Natural killer cell (primary cell): ENCODE results near the gene MYOF. TPM values are rescaled to one million over a fixed set of nuclear protein-coding genes. Genes with fewer than 3 reads are reported as not detected.

Experiments
- ATAC-seq, 3 donors: fragments of 150-1000 bp in 2 of 3; fragments of 200-7000 bp in 1 of 3; cut with Tn5 transposase; 1 replicate in 1 of 3; 2 replicates in 2 of 3; pipeline ENCODE4 v1.10.0; 2021; ENCODE audit warnings: mild to moderate bottlenecking in 2 of 3, moderate library complexity in 2 of 3
- DNase-seq, 2 donors: peaks; one replicate each; pipeline versions ENCODE4 v3.0.0 to v3.0.0-alpha.2; 2013 to 2021; ENCODE audit warnings: mixed read lengths in 1 of 2
- H3K27ac ChIP-seq: one replicate; pipeline ENCODE4 v1.5.1; 2013; ENCODE audit warnings: mild to moderate bottlenecking, low read length
- H3K27me3 ChIP-seq: one replicate; pipeline ENCODE4 v1.6.1; 2013; ENCODE audit warnings: low read length; ENCODE audit not compliant: control insufficient read depth, insufficient read depth
- H3K36me3 ChIP-seq: one replicate; pipeline ENCODE4 v1.6.1; 2013; ENCODE audit warnings: low read length; ENCODE audit not compliant: control insufficient read depth, insufficient read depth
- H3K4me1 ChIP-seq: one replicate; pipeline ENCODE4 v1.6.1; 2013; ENCODE audit warnings: low read length; ENCODE audit not compliant: control insufficient read depth, insufficient read depth
- H3K4me3 ChIP-seq: one replicate; pipeline ENCODE4 v1.5.1; 2013; ENCODE audit warnings: low read length
- H3K9me3 ChIP-seq: one replicate; pipeline ENCODE4 v1.6.1; 2013; ENCODE audit warnings: low read length; ENCODE audit not compliant: control insufficient read depth, insufficient read depth
- H3K27ac Mint-ChIP-seq, 2 donors: one replicate each; pipeline ENCODE4 v1.8.0; 2022; ENCODE audit warnings: mild to moderate bottlenecking in 2 of 2, mixed read lengths in 2 of 2, moderate library complexity in 1 of 2
- H3K27me3 Mint-ChIP-seq, 2 donors: one replicate each; pipeline ENCODE4 v1.8.0; 2022; ENCODE audit warnings: low read depth in 2 of 2, mixed read lengths in 2 of 2
- H3K36me3 Mint-ChIP-seq: one replicate; pipeline ENCODE4 v1.8.0; 2022; ENCODE audit warnings: mixed read lengths
- H3K4me1 Mint-ChIP-seq, 2 donors: one replicate each; pipeline ENCODE4 v1.8.0; 2022; ENCODE audit warnings: mixed read lengths in 2 of 2
- H3K4me3 Mint-ChIP-seq: one replicate; pipeline ENCODE4 v1.8.0; 2022; ENCODE audit warnings: mild to moderate bottlenecking, moderate library complexity, mixed read lengths
- H3K9me3 Mint-ChIP-seq, 2 donors: one replicate each; pipeline ENCODE4 v1.8.0; 2022; ENCODE audit warnings: mixed read lengths in 2 of 2
- CTCF ChIP-seq: fragments of 200-600 bp; IDR thresholded peaks from one replicate; pipeline ENCODE4 v1.8.0; 2022; ENCODE audit warnings: antibody characterized with exemption
- WGBS: methylation state at CpG from one replicate; pipeline ENCODE4 v1.1.7; 2013; ENCODE audit warnings: missing lambda C conversion rate; ENCODE audit not compliant: insufficient coverage; 5-methylcytosine and 5-hydroxymethylcytosine counted together
- intact Hi-C: fragments of 100-400 bp; cut with micrococcal nuclease; formaldehyde crosslinking; loops from one replicate; pipeline ENCODE4 v1.14.2; 2022
- total RNA-seq, 4 donors: library from RNA; stranded (reverse); fragments of 120-200 nt in 1 of 4; gene quantifications; one replicate each; pipeline versions ENCODE4 v1.2.3 to v1.2.4, GENCODE V29; 2013 to 2022

Gene MYOF
- total RNA-seq, 3 donors from 2014 or later (not counting 1 experiment from before 2014, with no cell fraction given) = 2.0 to 9.7 (median 2.9) TPM

GRCh38 chr10:93512565-93512964, 30.4 kb upstream of the MYOF start:
- Histone ChIP-seq H3K9me3 (no peaks in the 10 kb centered on the region), H3K27me3 (no peaks in the 10 kb centered on the region), H3K27ac (no peak overlapping the region), H3K4me1 (no peaks in the 10 kb centered on the region), H3K36me3 (no peaks in the 10 kb centered on the region), H3K4me3 (no peak overlapping the region)
- 100% methylated on average over 1 of the region's 1 CpG for WGBS
- no peak for TF ChIP-seq CTCF
- no peaks in the 10 kb centered on the region for H3K27me3 Mint-ChIP-seq
- H3K36me3 Mint-ChIP-seq = no peaks in the 10 kb centered on the region
- H3K9me3 Mint-ChIP-seq = no peaks in the 10 kb centered on the region
- no peak overlapping the region for H3K27ac Mint-ChIP-seq
- ATAC-seq (no peak), DNase-seq (no peak)
- H3K4me3 Mint-ChIP-seq = no peak overlapping the region
- intact Hi-C loops = loop anchor here (5.0 kb wide), 1 partner anchor 430 kb away; no protein-coding TSS in a partner anchor
- no peaks in the 10 kb centered on the region for H3K4me1 Mint-ChIP-seq

GRCh38 chr10:93509816-93510215, 27.7 kb upstream of the MYOF start:
- H3K4me1 Mint-ChIP-seq = no peaks in the 10 kb centered on the region
- no peaks in the 10 kb centered on the region for H3K36me3 Mint-ChIP-seq
- DNase-seq = no peak
- intact Hi-C loops = loop anchor here (5.0 kb wide), 1 partner anchor 428 kb away; no protein-coding TSS in a partner anchor
- no peaks in the 10 kb centered on the region for H3K9me3 Mint-ChIP-seq
- no peak for TF ChIP-seq CTCF
- no peaks in the 10 kb centered on the region for H3K4me1 ChIP-seq
- H3K27ac ChIP-seq = no peak overlapping the region
- no peaks in the 10 kb centered on the region for H3K27me3 Mint-ChIP-seq
- no peaks in the 10 kb centered on the region for H3K27me3 ChIP-seq
- WGBS = 98% methylated on average over 8 of the region's 8 CpGs
- H3K4me3 ChIP-seq = no peak overlapping the region
- no peaks in the 10 kb centered on the region for H3K36me3 ChIP-seq
- H3K9me3 ChIP-seq = no peaks in the 10 kb centered on the region
- H3K4me3 Mint-ChIP-seq = no peak overlapping the region
- H3K27ac Mint-ChIP-seq = no peak overlapping the region
- ATAC-seq = no peak

GRCh38 chr10:93505075-93505474, 22.9 kb upstream of the MYOF start:
- no peaks in the 10 kb centered on the region for H3K4me1 ChIP-seq
- no CpG with 5 or more reads among the region's 2 CpGs for WGBS
- no peak for TF ChIP-seq CTCF
- no peaks in the 10 kb centered on the region for H3K36me3 ChIP-seq
- ATAC-seq (no peak), DNase-seq (no peak)
- no peak overlapping the region for H3K4me3 ChIP-seq
- H3K27ac ChIP-seq = no peak overlapping the region
- no peak overlapping the region for H3K27ac Mint-ChIP-seq
- H3K9me3 ChIP-seq = no peaks in the 10 kb centered on the region
- H3K9me3 Mint-ChIP-seq = no peaks in the 10 kb centered on the region
- H3K4me1 Mint-ChIP-seq = no peaks in the 10 kb centered on the region
- H3K27me3 Mint-ChIP-seq = no peaks in the 10 kb centered on the region
- H3K4me3 Mint-ChIP-seq = no peak overlapping the region
- no peaks in the 10 kb centered on the region for H3K36me3 Mint-ChIP-seq
- intact Hi-C loops = no loop called here
- no peaks in the 10 kb centered on the region for H3K27me3 ChIP-seq

GRCh38 chr10:93503075-93503474, 20.9 kb upstream of the MYOF start:
- H3K36me3 Mint-ChIP-seq = no peaks in the 10 kb centered on the region
- intact Hi-C loops = no loop called here
- no peak overlapping the region for H3K4me3 ChIP-seq
- no peaks in the 10 kb centered on the region for H3K27me3 Mint-ChIP-seq
- H3K4me1 ChIP-seq = no peaks in the 10 kb centered on the region
- WGBS = 84% methylated on average over 5 of the region's 6 CpGs
- H3K4me3 Mint-ChIP-seq = no peak overlapping the region
- H3K9me3 ChIP-seq = no peaks in the 10 kb centered on the region
- no peak overlapping the region for H3K27ac Mint-ChIP-seq
- H3K4me1 Mint-ChIP-seq = no peaks in the 10 kb centered on the region
- ATAC-seq (no peak), DNase-seq (peak in 1 of 2 donors; percentile 32)
- no peak overlapping the region for H3K27ac ChIP-seq
- H3K27me3 ChIP-seq = no peaks in the 10 kb centered on the region
- H3K36me3 ChIP-seq = no peaks in the 10 kb centered on the region
- no peak for TF ChIP-seq CTCF
- no peaks in the 10 kb centered on the region for H3K9me3 Mint-ChIP-seq
